D721Med (cell line): ENCODE measurements around the gene UBE2O.

Source experiments
- DNase-seq: peaks from one replicate; pipeline ENCODE4 v3.0.0; 2011; ENCODE audit warnings: low spot score; ENCODE audit not compliant: insufficient read length
- FAIRE-seq: peaks from 2 replicates; lab custom pipeline; 2011; peaks lifted over from hg19 to GRCh38; lab: Jason Lieb, UNC
- TF ChIP-seq, protein P1 (sequence below): IDR thresholded peaks from 2 replicates; pipeline ENCODE4 v1.5.1; 2012; ENCODE audit warnings: mild to moderate bottlenecking, control low read depth; ENCODE audit not compliant: insufficient read depth; ENCODE audit errors: missing control alignments

The UBE2O gene

DNA sequence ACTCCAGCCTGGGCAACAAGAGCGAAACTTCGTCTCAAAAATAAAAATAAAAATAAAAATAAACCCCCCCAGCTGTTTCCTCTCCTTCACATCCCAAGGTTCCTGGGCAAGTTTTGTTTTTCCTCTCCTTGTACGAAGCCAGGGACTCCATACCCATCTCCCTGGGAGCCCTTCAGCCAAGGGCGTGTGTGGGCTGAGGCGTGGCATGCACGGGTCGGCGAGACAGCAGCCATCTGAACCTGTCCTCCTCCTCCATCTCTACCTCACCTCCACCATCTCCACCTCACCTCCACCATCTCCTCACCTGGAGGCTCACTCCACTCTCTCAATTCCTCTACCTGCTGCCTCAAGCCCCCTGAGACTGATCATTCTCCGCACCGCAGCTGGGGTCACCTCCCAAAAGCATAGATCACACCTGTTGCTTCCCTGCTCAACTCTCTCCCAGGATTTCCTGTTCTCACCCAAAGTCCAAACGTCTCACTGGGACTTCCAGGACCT lies 31.3 kb upstream of the UBE2O start:
- TF ChIP-seq, protein P1, sequence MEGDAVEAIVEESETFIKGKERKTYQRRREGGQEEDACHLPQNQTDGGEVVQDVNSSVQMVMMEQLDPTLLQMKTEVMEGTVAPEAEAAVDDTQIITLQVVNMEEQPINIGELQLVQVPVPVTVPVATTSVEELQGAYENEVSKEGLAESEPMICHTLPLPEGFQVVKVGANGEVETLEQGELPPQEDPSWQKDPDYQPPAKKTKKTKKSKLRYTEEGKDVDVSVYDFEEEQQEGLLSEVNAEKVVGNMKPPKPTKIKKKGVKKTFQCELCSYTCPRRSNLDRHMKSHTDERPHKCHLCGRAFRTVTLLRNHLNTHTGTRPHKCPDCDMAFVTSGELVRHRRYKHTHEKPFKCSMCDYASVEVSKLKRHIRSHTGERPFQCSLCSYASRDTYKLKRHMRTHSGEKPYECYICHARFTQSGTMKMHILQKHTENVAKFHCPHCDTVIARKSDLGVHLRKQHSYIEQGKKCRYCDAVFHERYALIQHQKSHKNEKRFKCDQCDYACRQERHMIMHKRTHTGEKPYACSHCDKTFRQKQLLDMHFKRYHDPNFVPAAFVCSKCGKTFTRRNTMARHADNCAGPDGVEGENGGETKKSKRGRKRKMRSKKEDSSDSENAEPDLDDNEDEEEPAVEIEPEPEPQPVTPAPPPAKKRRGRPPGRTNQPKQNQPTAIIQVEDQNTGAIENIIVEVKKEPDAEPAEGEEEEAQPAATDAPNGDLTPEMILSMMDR: no peak
- FAIRE-seq (no peak), DNase-seq (no peak)

DNA sequence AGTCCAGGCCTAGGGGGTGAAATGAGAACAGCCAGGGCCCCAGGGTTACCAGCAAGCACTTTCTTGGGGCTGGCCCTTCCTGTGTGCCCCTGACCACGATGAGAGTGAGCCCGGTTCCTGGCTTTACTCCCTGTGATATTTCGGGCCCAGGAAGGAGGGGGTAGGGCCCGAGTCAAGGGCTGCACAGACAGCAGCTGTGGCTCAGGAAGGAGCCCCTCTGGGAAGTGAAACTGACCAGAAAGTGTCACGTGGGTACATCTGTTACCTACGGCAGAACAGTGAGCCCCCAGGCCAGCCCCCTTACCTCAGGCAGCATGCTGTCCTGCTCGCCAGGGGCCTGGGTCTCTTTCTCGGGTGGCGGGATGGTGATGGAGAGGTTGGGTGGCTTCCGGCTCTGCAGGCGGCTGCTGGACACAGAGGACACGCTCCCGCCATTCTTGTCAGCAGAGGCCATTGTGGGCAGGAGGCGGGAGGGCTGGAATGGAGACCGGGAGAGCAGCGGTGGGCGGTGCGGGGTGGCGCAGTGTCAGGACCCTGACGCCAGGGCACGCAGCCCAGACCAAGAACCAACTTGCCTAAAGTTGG lies 28.2 kb upstream of the UBE2O start:
- no peak for DNase-seq
- FAIRE-seq: no peak
- TF ChIP-seq, protein P1: no peak

DNA sequence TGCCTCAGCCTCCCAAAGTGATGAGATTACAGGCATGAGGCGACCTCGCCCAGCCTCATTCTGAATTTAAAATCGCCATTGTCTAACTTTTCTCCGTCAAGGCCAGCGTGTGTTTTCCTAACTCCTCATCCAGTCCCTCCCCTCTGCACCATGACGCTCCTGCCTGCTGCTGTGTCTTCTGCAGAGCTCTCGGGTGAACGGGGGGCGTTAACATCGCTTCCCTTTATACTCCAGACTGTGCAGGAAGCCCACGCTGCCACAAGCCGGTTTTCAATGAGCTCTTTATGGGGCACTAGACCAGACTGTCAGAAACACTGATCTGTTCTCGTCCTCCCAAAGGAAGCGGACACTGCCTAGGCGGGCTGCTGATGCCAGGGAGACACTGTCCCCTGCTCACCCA lies 27.7 kb upstream of the UBE2O start:
- FAIRE-seq: no peak
- TF ChIP-seq, protein P1: no peak
- DNase-seq: no peak

DNA sequence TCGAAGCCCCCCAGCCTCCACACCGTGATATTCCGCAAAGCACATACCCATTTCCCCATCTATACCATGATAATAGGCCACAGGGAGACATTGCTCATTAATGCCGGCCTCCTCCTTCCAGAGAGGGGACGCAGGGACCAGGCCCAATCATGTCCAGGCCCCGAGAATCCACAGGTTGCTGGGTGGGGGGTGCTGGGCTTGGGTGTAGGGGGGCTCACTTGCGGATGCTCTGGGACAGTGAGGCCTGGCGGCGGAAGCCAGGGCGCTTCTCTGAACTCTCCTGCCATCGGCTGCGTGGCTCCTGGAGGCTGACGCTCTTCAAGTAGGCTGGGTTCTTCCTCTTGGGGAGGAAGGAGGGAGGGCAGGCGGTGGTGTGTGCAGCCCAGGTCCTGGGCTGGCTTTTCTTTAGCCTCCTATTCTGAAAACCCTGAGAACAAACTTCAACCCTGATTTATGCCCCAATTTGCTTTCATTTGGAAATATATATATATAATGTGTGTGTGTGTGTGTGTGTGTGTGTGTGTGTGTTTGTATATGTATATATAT lies 26.6 kb upstream of the UBE2O start:
- no peak for FAIRE-seq
- TF ChIP-seq, protein P1: no peak
- DNase-seq: no peak

DNA sequence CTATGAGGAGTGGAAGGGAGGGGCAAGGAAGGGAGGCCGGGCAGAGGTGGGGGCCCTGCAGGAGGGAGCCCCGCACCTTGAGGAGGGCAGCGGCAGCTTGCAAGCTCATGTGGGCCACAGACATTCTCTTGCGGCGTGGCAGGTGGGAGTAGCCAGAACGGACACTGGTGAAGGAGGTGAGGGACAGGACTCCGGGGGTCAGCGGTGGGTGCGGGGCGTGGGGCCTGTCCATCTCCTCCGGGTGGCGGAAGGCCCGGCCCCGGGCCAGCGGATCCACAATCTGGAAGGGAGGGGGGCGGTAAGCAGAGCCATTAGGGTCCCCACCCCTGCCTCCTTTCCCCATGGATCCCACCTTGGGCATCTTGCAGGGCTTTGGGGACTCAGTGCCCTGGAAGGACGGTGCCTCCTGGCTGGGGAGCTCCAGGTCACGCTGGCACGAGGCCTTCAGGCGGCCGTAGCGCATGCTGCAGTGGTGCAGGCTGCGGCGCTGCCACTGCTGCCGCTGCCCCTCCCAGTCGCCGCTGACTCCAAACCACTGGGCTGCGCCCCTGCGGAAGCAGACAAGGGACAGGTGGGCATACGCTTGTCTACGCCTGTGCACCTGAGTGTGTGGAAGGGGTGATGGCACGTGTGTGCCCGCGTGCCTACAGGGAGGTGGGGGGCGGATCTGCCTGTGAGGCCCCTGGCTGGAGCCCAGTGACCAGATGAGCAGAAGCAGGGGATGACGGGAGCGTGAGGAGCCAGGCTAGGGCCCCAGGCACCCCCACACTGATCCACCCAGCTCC lies 26.0 kb upstream of the UBE2O start:
- FAIRE-seq: no peak

DNA sequence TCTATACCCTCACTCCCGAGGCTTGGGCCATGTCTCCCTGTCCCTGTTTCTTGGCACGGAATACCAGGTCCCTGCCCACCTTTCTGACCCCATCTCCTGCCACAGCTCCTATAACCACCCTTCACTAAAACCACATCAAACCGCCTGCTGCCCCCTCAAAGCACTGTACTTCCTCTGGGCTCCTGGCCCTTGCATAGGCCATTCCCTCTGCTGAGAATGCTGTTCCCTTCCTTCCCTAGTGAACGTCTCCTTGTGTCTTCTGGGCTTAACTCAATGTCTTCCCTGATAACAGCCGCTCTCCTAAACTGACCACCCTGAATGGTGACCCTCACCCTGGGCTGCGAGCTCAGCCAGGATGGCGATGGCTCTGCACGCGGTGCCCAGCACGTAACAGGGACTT lies 25.1 kb upstream of the UBE2O start:
- TF ChIP-seq, protein P1: no peak
- no peak for DNase-seq
- FAIRE-seq: no peak

More for the DNA sequence above, 26.0 kb upstream of the UBE2O start:
- no peak for DNase-seq
- TF ChIP-seq, protein P1: no peak
